Mesenchymal stem cell (in vitro differentiated cells and primary cell): Measurements from ENCODE around the gene CORO1C.

Source experiments
- DNase-seq: peaks from one replicate; pipeline ENCODE4 v3.0.0-alpha.2; 2013
- H2AFZ ChIP-seq: one replicate; pipeline ENCODE4 v1.6.1; 2013; ENCODE audit warnings: low read depth, mild to moderate bottlenecking, control low read depth, inconsistent platforms, low read length, moderate library complexity
- H2AK5ac ChIP-seq: 2 replicates; pipeline ENCODE4 v1.6.1; 2013; ENCODE audit warnings: low read length, moderate library complexity, mild to moderate bottlenecking, inconsistent platforms; ENCODE audit not compliant: severe bottlenecking
- H2BK120ac ChIP-seq: one replicate; pipeline ENCODE4 v1.6.1; 2013; ENCODE audit warnings: low read depth, mild to moderate bottlenecking, inconsistent platforms, low read length, moderate library complexity
- H2BK12ac ChIP-seq, 2 experiments: one replicate each; pipeline ENCODE4 v1.6.1; 2013; ENCODE audit warnings: inconsistent platforms in 2 of 2, low read length in 2 of 2, mild to moderate bottlenecking in 2 of 2, moderate library complexity in 2 of 2, control low read depth in 1 of 2
- H2BK15ac ChIP-seq: one replicate; pipeline ENCODE4 v1.6.1; 2013; ENCODE audit warnings: mild to moderate bottlenecking, low read depth, inconsistent platforms; ENCODE audit not compliant: poor library complexity, severe bottlenecking
- H2BK5ac ChIP-seq: 2 replicates; pipeline ENCODE4 v1.6.1; 2013; ENCODE audit warnings: low read depth, mild to moderate bottlenecking, low read length, control low read depth, inconsistent platforms; ENCODE audit not compliant: poor library complexity, severe bottlenecking
- H3K14ac ChIP-seq, 2 experiments: one replicate each; pipeline ENCODE4 v1.6.1; 2013; ENCODE audit warnings: inconsistent platforms in 2 of 2, low read length in 2 of 2, control low read depth in 1 of 2, mild to moderate bottlenecking in 1 of 2, moderate library complexity in 1 of 2
- H3K18ac ChIP-seq, 2 experiments: one replicate each; pipeline ENCODE4 v1.6.1; 2013; ENCODE audit warnings: inconsistent platforms in 2 of 2, low read length in 2 of 2, control low read depth in 1 of 2, low read depth in 1 of 2, mild to moderate bottlenecking in 1 of 2
- H3K23ac ChIP-seq, 2 experiments: one replicate each; pipeline ENCODE4 v1.6.1; 2013; ENCODE audit warnings: inconsistent platforms in 2 of 2, low read length in 2 of 2, mild to moderate bottlenecking in 2 of 2, moderate library complexity in 2 of 2, control low read depth in 1 of 2
- H3K27ac ChIP-seq: 2 replicates; pipeline ENCODE4 v1.5.1; 2013; ENCODE audit warnings: mild to moderate bottlenecking, moderate library complexity, low read length, control low read depth, inconsistent platforms; ENCODE audit not compliant: poor library complexity, severe bottlenecking
- H3K27me3 ChIP-seq, 2 experiments: 2 replicates each; pipeline versions ENCODE4 v1.6.1 to v1.7.0; 2013; ENCODE audit warnings: low read length in 2 of 2, mild to moderate bottlenecking in 2 of 2, moderate library complexity in 2 of 2, control low read depth in 1 of 2, inconsistent platforms in 1 of 2; ENCODE audit not compliant: control insufficient read depth in 1 of 2, insufficient read depth in 1 of 2
- H3K36me3 ChIP-seq, 2 experiments: 2 replicates each; pipeline versions ENCODE4 v1.6.1 to v1.7.0; 2013; ENCODE audit warnings: low read length in 2 of 2, control low read depth in 1 of 2, inconsistent platforms in 1 of 2, low read depth in 1 of 2, mild to moderate bottlenecking in 1 of 2; ENCODE audit not compliant: insufficient read depth in 2 of 2, control insufficient read depth in 1 of 2
- H3K4ac ChIP-seq, 2 experiments: one replicate each; pipeline ENCODE4 v1.6.1; 2013; ENCODE audit warnings: inconsistent platforms in 2 of 2, low read length in 2 of 2, mild to moderate bottlenecking in 2 of 2, moderate library complexity in 2 of 2, control low read depth in 1 of 2, low read depth in 1 of 2
- H3K4me1 ChIP-seq: 2 replicates; pipeline ENCODE4 v1.6.1; 2013; ENCODE audit warnings: low read depth, low read length, control low read depth; ENCODE audit not compliant: control insufficient read depth, insufficient read depth
- H3K4me2 ChIP-seq: 2 replicates; pipeline ENCODE4 v1.6.1; 2013; ENCODE audit warnings: low read length, mild to moderate bottlenecking, inconsistent platforms; ENCODE audit not compliant: poor library complexity, severe bottlenecking
- H3K4me3 ChIP-seq, 2 experiments: 2 replicates each; pipeline versions ENCODE4 v1.5.1 to v1.7.0; 2013; ENCODE audit warnings: low read length in 2 of 2, mild to moderate bottlenecking in 2 of 2, control low read depth in 1 of 2, low read depth in 1 of 2; ENCODE audit not compliant: insufficient read depth in 1 of 2
- H3K79me1 ChIP-seq: replicated peaks from 2 replicates; pipeline ENCODE4 v1.6.1; 2013; ENCODE audit warnings: mild to moderate bottlenecking, control low read depth, low read length, inconsistent platforms; ENCODE audit not compliant: poor library complexity, severe bottlenecking
- H3K9ac ChIP-seq: 2 replicates; pipeline ENCODE4 v1.7.0; 2013; ENCODE audit warnings: mild to moderate bottlenecking, low read length, moderate library complexity
- H3K9me3 ChIP-seq: 2 replicates; pipeline ENCODE4 v1.7.0; 2013; ENCODE audit warnings: mild to moderate bottlenecking, low read length; ENCODE audit not compliant: control insufficient read depth
- H4K8ac ChIP-seq: one replicate; pipeline ENCODE4 v1.6.1; 2013; ENCODE audit warnings: inconsistent platforms, mild to moderate bottlenecking, low read length, moderate library complexity
- H4K91ac ChIP-seq: one replicate; pipeline ENCODE4 v1.6.1; 2013; ENCODE audit warnings: mild to moderate bottlenecking, low read length, inconsistent platforms
- WGBS: methylation state at CpG from one replicate; pipeline ENCODE4 v1.1.7; 2013; ENCODE audit warnings: mixed read lengths; 5-methylcytosine and 5-hydroxymethylcytosine counted together

CORO1C gene

DNA sequence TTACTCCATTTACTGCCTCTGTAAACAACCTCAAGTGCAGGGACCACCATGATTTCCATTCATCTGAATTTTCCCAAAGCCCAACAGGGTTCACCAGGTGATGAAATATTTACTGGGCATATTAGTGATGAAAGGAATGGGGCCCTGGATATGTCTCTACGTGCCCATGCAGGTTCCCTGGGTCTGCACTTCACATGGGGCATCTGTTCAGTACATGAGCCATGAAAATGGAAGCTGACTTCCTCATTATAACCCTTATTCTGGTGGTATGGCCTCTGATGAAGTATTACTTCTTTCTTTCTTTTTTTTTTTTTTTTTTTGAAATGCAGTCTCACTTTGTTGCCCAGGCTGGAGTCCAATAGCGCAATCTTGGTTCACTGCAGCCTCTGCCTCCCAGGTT, 26.5 kb upstream of the CORO1C start:
- no peak overlapping the region for H2BK15ac ChIP-seq
- no peak overlapping the region for H3K4me2 ChIP-seq
- no peak overlapping the region for H2BK12ac ChIP-seq
- H3K79me1 ChIP-seq, result no peaks in the 10 kb centered on the region
- H3K23ac ChIP-seq, result no peak overlapping the region
- peaks cover 3% of the 10 kb centered on the region for H3K4me1 ChIP-seq
- H3K14ac ChIP-seq, result no peak overlapping the region
- H3K18ac ChIP-seq, result no peak overlapping the region
- no peaks in the 10 kb centered on the region for H3K36me3 ChIP-seq
- no peak overlapping the region for H3K4me3 ChIP-seq
- no peak overlapping the region for H4K91ac ChIP-seq
- H3K27ac ChIP-seq, result no peak overlapping the region
- no peak overlapping the region for H3K9ac ChIP-seq
- H2AK5ac ChIP-seq, result no peak overlapping the region
- WGBS, result 94% methylated on average over 2 of the region's 2 CpGs
- no peak overlapping the region for H2AFZ ChIP-seq
- H2BK5ac ChIP-seq, result no peak overlapping the region
- H4K8ac ChIP-seq, result no peak overlapping the region
- DNase-seq, result no peak
- H2BK120ac ChIP-seq, result no peak overlapping the region
- H3K27me3 ChIP-seq, result no peaks in the 10 kb centered on the region
- no peaks in the 10 kb centered on the region for H3K9me3 ChIP-seq
- H3K4ac ChIP-seq, result no peak overlapping the region

- Histone ChIP-seq H3K4me2 (no peak overlapping the region), H2AK5ac (no peak overlapping the region), H4K91ac (no peak overlapping the region), H3K79me1 (no peaks in the 10 kb centered on the region), H2BK5ac (no peak overlapping the region), H2BK120ac (no peak overlapping the region), H3K36me3 (no peaks in the 10 kb centered on the region), H3K27ac (no peak overlapping the region), H3K23ac (no peak overlapping the region), H2BK12ac (no peak overlapping the region), H3K14ac (no peak overlapping the region), H3K9ac (no peak overlapping the region), H3K27me3 (no peaks in the 10 kb centered on the region), H4K8ac (no peak overlapping the region), H3K4ac (no peak overlapping the region), H3K9me3 (no peaks in the 10 kb centered on the region), H2AFZ (no peak overlapping the region), H3K4me3 (no peak overlapping the region), H3K4me1 (peaks cover 3% of the 10 kb centered on the region), H3K18ac (no peak overlapping the region), H2BK15ac (no peak overlapping the region)
- WGBS, result 92% methylated on average over 6 of the region's 6 CpGs
- DNase-seq, result no peak
Observed at GRCh38 chr12:108756421-108756820, 25.1 kb upstream of the CORO1C start.

GRCh38 chr12:108755481-108755880, 24.2 kb upstream of the CORO1C start:
- Histone ChIP-seq H2BK15ac (no peak overlapping the region), H3K9me3 (no peaks in the 10 kb centered on the region), H2AK5ac (no peak overlapping the region), H3K4ac (no peak overlapping the region), H3K36me3 (no peaks in the 10 kb centered on the region), H3K14ac (no peak overlapping the region), H4K91ac (no peak overlapping the region), H3K27ac (no peak overlapping the region), H3K79me1 (no peaks in the 10 kb centered on the region), H3K27me3 (no peaks in the 10 kb centered on the region), H3K18ac (no peak overlapping the region), H2BK12ac (no peak overlapping the region), H4K8ac (no peak overlapping the region), H2BK120ac (no peak overlapping the region), H3K4me1 (peaks cover 3% of the 10 kb centered on the region), H3K9ac (no peak overlapping the region), H2BK5ac (no peak overlapping the region), H3K4me2 (no peak overlapping the region), H3K23ac (no peak overlapping the region), H3K4me3 (no peak overlapping the region), H2AFZ (no peak overlapping the region)
- 91% methylated on average over 2 of the region's 2 CpGs for WGBS
- no peak for DNase-seq

- no peak overlapping the region for H3K4ac ChIP-seq
- H3K27ac ChIP-seq, result no peak overlapping the region
- no peak overlapping the region for H2AK5ac ChIP-seq
- H3K9me3 ChIP-seq, result no peaks in the 10 kb centered on the region
- no peak overlapping the region for H2BK120ac ChIP-seq
- no peak for DNase-seq
- H3K23ac ChIP-seq, result peak overlapping the region in 1 of 2 experiments; percentile 26
- H4K91ac ChIP-seq, result no peak overlapping the region
- H2AFZ ChIP-seq, result no peak overlapping the region
- no peak overlapping the region for H3K4me3 ChIP-seq
- H2BK15ac ChIP-seq, result no peak overlapping the region
- no peak overlapping the region for H3K9ac ChIP-seq
- no peaks in the 10 kb centered on the region for H3K27me3 ChIP-seq
- H4K8ac ChIP-seq, result no peak overlapping the region
- no peak overlapping the region for H2BK5ac ChIP-seq
- H2BK12ac ChIP-seq, result no peak overlapping the region
- no peaks in the 10 kb centered on the region for H3K79me1 ChIP-seq
- H3K4me2 ChIP-seq, result no peak overlapping the region
- no peak overlapping the region for H3K18ac ChIP-seq
- peaks cover 3% of the 10 kb centered on the region for H3K4me1 ChIP-seq
- WGBS, result 82% methylated on average over 6 of the region's 6 CpGs
- no peaks in the 10 kb centered on the region for H3K36me3 ChIP-seq
- H3K14ac ChIP-seq, result no peak overlapping the region
Observed at GRCh38 chr12:108753976-108754375, 22.7 kb upstream of the CORO1C start.
